GM21367 (cell line): Measurements from ENCODE around the gene TSPAN5.
"Not testable (repeated sequence)": the region's sequence is repeated elsewhere in the genome, so short reads cannot be mapped to it uniquely, and the experiment has no call there.

Experiments
- ATAC-seq: cut with Tn5 transposase; IDR thresholded peaks from one replicate; pipeline ENCODE4 v1.9.1; 2021; ENCODE audit not compliant: unreplicated experiment

TSPAN5 gene

GRCh38 chr4:98558471-98559169, 99.8 kb downstream of the TSPAN5 start:
- no peak for ATAC-seq

- no peak for ATAC-seq
Observed at GRCh38 chr4:98557194-98557892, 101.1 kb downstream of the TSPAN5 start.

GRCh38 chr4:98556451-98556850, 102.0 kb downstream of the TSPAN5 start:
- no peak for ATAC-seq

GRCh38 chr4:98555798-98556445, 102.5 kb downstream of the TSPAN5 start:
- ATAC-seq = no peak

- ATAC-seq = no peak
Observed at GRCh38 chr4:98546910-98547594, 111.4 kb downstream of the TSPAN5 start.

- no peak for ATAC-seq
Observed at GRCh38 chr4:98544818-98545414, 113.5 kb downstream of the TSPAN5 start.

- ATAC-seq = no peak
Observed at GRCh38 chr4:98544141-98544817, 114.1 kb downstream of the TSPAN5 start.

- ATAC-seq = no peak
Observed at GRCh38 chr4:98542011-98542410, 116.4 kb downstream of the TSPAN5 start.

- ATAC-seq = no peak
Observed at GRCh38 chr4:98540803-98541202, 117.6 kb downstream of the TSPAN5 start.

GRCh38 chr4:98539741-98540140, 118.7 kb downstream of the TSPAN5 start:
- ATAC-seq = no peak

GRCh38 chr4:98539299-98539698, 119.1 kb downstream of the TSPAN5 start:
- ATAC-seq = no peak

GRCh38 chr4:98536631-98537030, 121.8 kb downstream of the TSPAN5 start:
- no peak for ATAC-seq

GRCh38 chr4:98534146-98534545, 124.3 kb downstream of the TSPAN5 start:
- not testable (repeated sequence) for ATAC-seq

GRCh38 chr4:98530572-98530971, 127.8 kb downstream of the TSPAN5 start:
- ATAC-seq = no peak

- no peak for ATAC-seq
Observed at GRCh38 chr4:98529970-98530569, 128.3 kb downstream of the TSPAN5 start.

- no peak for ATAC-seq
Observed at GRCh38 chr4:98528882-98529281, 129.5 kb downstream of the TSPAN5 start.

GRCh38 chr4:98527534-98528269, 130.7 kb downstream of the TSPAN5 start:
- no peak for ATAC-seq

- no peak for ATAC-seq
Observed at GRCh38 chr4:98524230-98524629, 134.2 kb downstream of the TSPAN5 start.

GRCh38 chr4:98522636-98523395, 135.6 kb downstream of the TSPAN5 start:
- no peak for ATAC-seq
